ENCODE results near the gene WASL. TPM values are rescaled to one million over a fixed set of nuclear protein-coding genes. Genes with fewer than 3 reads are reported as not detected.
A peak's percentile ranks its signal among the peaks of the same experiment; 100 is the strongest.
"Not testable (repeated sequence)": the region's sequence is repeated elsewhere in the genome, so short reads cannot be mapped to it uniquely, and the experiment has no call there.

Gene WASL
- polyA plus RNA-seq, 3 donors from 2014 or later = 1.1 to 2.4 (median 1.7) TPM

- Mint-ChIP-seq H3K4me3 (no peak overlapping the region), H3K36me3 (no peaks in the 10 kb centered on the region), H3K9me3 (no peaks in the 10 kb centered on the region), H3K27ac (no peak overlapping the region), H3K27me3 (ENCODE audit: low read depth in 3 of 3) (peaks cover 1 to 10% (median 2%) of the 10 kb centered on the region in 3 donors), H3K4me1 (no peaks in the 10 kb centered on the region)
- no peak for DNase-seq
Observed at GRCh38 chr7:123782071-123782798, 33.4 kb upstream of the WASL start.

GRCh38 chr7:123780472-123780871 is 31.7 kb upstream of the WASL start:
- not testable (repeated sequence) for DNase-seq, H3K4me3 Mint-ChIP-seq, H3K36me3 Mint-ChIP-seq, H3K9me3 Mint-ChIP-seq, H3K27ac Mint-ChIP-seq, H3K4me1 Mint-ChIP-seq
- H3K27me3 Mint-ChIP-seq (ENCODE audit: low read depth in 3 of 3) = peaks cover 1 to 15% (median 3%) of the 10 kb centered on the region in 3 donors

DNA sequence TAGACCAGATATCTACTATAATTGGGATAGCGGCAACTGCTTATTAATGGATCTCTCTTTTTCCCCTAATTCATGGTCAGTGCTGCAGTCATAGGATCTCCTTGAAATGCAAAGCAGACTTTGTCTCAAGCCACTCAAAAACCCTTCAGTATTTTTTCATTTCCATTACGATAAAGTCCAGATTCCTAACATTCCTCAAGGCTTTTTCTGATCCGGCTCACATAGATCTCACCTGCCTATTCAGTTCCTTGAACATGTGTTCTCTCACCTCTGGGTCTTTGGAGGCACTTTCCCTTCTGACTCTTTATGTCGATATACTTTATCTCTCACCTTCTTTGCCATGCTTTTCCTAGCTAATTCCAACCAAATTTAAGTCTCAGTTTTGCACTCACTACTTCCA is 25.7 kb upstream of the WASL start:
- Mint-ChIP-seq H3K36me3 (peaks cover 0 to 4% (median 0%) of the 10 kb centered on the region in 3 donors), H3K4me3 (no peak overlapping the region), H3K27me3 (ENCODE audit: low read depth in 3 of 3) (peaks cover 8 to 19% (median 11%) of the 10 kb centered on the region in 3 donors), H3K9me3 (no peaks in the 10 kb centered on the region), H3K4me1 (no peaks in the 10 kb centered on the region), H3K27ac (no peak overlapping the region)
- no peak for DNase-seq

- H3K36me3 Mint-ChIP-seq = peaks cover 0 to 4% (median 0%) of the 10 kb centered on the region in 3 donors
- DNase-seq = no peak
- H3K4me3 Mint-ChIP-seq = no peak overlapping the region
- H3K27me3 Mint-ChIP-seq (ENCODE audit: low read depth in 3 of 3) = peaks cover 8 to 16% (median 11%) of the 10 kb centered on the region in 3 donors
- H3K4me1 Mint-ChIP-seq = no peaks in the 10 kb centered on the region
- no peaks in the 10 kb centered on the region for H3K9me3 Mint-ChIP-seq
- no peak overlapping the region for H3K27ac Mint-ChIP-seq
Observed at GRCh38 chr7:123773481-123773880, 24.7 kb upstream of the WASL start.

DNA sequence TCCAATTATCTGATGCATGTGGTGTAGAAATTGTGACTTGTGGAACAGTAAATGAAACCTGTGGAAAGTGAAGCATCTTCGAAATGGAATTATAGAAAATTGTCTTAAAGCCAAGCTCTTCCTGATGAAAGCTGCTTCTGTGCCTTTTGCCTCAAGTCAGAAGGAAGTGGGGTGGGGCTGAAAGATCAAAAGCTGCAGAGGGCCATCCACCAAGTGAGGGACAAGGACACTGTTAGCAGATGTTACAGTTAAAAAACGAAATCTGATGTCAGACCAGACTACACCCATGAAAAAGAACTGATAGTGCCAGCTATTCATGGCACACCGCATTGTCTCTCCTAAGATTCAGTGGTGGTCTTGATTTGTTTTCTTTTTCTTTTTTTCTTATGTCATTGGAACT is 23.8 kb upstream of the WASL start:
- H3K36me3 Mint-ChIP-seq = peaks cover 0 to 4% (median 0%) of the 10 kb centered on the region in 3 donors
- peaks cover 8 to 11% (median 11%) of the 10 kb centered on the region in 3 donors for H3K27me3 Mint-ChIP-seq (ENCODE audit: low read depth in 3 of 3)
- no peaks in the 10 kb centered on the region for H3K4me1 Mint-ChIP-seq
- H3K9me3 Mint-ChIP-seq = no peaks in the 10 kb centered on the region
- no peak overlapping the region for H3K27ac Mint-ChIP-seq
- H3K4me3 Mint-ChIP-seq = no peak overlapping the region
- no peak for DNase-seq

GRCh38 chr7:123771846-123772245 is 23.0 kb upstream of the WASL start:
- Mint-ChIP-seq H3K27me3 (ENCODE audit: low read depth in 3 of 3) (peaks cover 8 to 11% (median 11%) of the 10 kb centered on the region in 3 donors), H3K4me1 (no peaks in the 10 kb centered on the region), H3K36me3 (peaks cover 0 to 4% (median 0%) of the 10 kb centered on the region in 3 donors), H3K4me3 (no peak overlapping the region), H3K9me3 (no peaks in the 10 kb centered on the region), H3K27ac (no peak overlapping the region)
- no peak for DNase-seq

DNA sequence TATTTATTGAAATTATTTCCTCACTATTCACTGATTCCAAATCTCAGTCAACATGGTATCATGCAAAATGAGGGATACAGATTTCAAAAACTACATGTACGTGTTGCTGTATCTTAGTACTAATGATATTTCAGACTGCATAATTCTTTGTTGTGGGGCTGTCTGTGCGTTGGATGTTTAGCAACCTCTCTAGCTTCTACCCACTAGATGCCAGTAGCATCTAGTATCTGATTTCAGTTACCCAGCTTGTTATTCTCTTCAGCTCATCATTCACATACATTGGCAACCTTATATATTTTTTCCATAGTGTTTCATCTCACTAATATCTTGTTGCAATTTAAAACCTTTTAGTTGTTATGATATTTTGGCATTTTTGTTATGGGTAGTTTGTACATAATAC is 22.5 kb upstream of the WASL start:
- no peaks in the 10 kb centered on the region for H3K4me1 Mint-ChIP-seq
- H3K4me3 Mint-ChIP-seq = no peak overlapping the region
- no peak for DNase-seq
- H3K9me3 Mint-ChIP-seq = no peaks in the 10 kb centered on the region
- H3K27ac Mint-ChIP-seq = no peak overlapping the region
- peaks cover 8 to 10% (median 9%) of the 10 kb centered on the region in 3 donors for H3K27me3 Mint-ChIP-seq (ENCODE audit: low read depth in 3 of 3)
- H3K36me3 Mint-ChIP-seq = peaks cover 0 to 4% (median 0%) of the 10 kb centered on the region in 3 donors

DNA sequence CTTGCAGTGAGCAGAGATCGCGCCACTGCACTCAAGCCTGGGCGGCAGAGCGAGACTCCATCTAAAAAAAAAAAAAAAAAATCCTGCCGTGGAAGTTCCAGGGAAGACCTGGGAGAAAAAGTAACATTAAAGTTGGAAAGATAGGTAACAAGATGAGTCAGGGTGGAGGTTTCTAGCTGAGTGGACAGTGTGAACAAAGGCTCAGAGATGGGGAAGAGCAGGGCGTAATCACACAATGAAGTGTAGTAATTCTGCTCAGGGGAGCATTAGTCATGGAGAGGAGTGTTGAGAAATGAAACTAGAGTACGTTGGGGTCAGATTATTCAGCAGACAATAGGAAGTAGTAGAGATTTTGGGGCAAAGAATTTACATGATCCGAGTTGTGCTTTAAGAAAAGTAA is 21.6 kb upstream of the WASL start:
- Mint-ChIP-seq H3K4me1 (no peaks in the 10 kb centered on the region), H3K36me3 (no peaks in the 10 kb centered on the region), H3K9me3 (no peaks in the 10 kb centered on the region), H3K27me3 (ENCODE audit: low read depth in 3 of 3) (peaks cover 6 to 9% (median 8%) of the 10 kb centered on the region in 3 donors), H3K27ac (peak overlapping the region in 2 of 6 donors; percentile 13 to 55), H3K4me3 (peak overlapping the region in 2 of 5 donors; percentile 12 to 80)
- peak in 1 of 3 donors; percentile 24 for DNase-seq

- no peaks in the 10 kb centered on the region for H3K4me1 Mint-ChIP-seq
- H3K27me3 Mint-ChIP-seq (ENCODE audit: low read depth in 3 of 3) = peaks cover 6 to 9% (median 9%) of the 10 kb centered on the region in 3 donors
- no peak for DNase-seq
- no peaks in the 10 kb centered on the region for H3K9me3 Mint-ChIP-seq
- no peaks in the 10 kb centered on the region for H3K36me3 Mint-ChIP-seq
- no peak overlapping the region for H3K27ac Mint-ChIP-seq
- peak overlapping the region in 1 of 5 donors; percentile 26 for H3K4me3 Mint-ChIP-seq
Observed at GRCh38 chr7:123769371-123769770, 20.6 kb upstream of the WASL start.

GRCh38 chr7:123768493-123768892 is 19.7 kb upstream of the WASL start:
- peaks cover 0 to 4% (median 0%) of the 10 kb centered on the region in 6 donors for H3K9me3 Mint-ChIP-seq
- H3K36me3 Mint-ChIP-seq = no peaks in the 10 kb centered on the region
- no peaks in the 10 kb centered on the region for H3K4me1 Mint-ChIP-seq
- no peak overlapping the region for H3K4me3 Mint-ChIP-seq
- no peak for DNase-seq
- H3K27ac Mint-ChIP-seq = no peak overlapping the region
- H3K27me3 Mint-ChIP-seq (ENCODE audit: low read depth in 3 of 3) = peaks cover 6 to 9% (median 6%) of the 10 kb centered on the region in 3 donors

GRCh38 chr7:123763191-123763661 is 14.4 kb upstream of the WASL start:
- no peak for DNase-seq
- no peak overlapping the region for H3K27ac Mint-ChIP-seq
- H3K27me3 Mint-ChIP-seq (ENCODE audit: low read depth in 3 of 3) = peaks cover 2 to 4% (median 3%) of the 10 kb centered on the region in 3 donors
- no peak overlapping the region for H3K4me3 Mint-ChIP-seq
- H3K36me3 Mint-ChIP-seq = no peaks in the 10 kb centered on the region
- H3K4me1 Mint-ChIP-seq = no peaks in the 10 kb centered on the region
- H3K9me3 Mint-ChIP-seq = peaks cover 0 to 4% (median 0%) of the 10 kb centered on the region in 6 donors

GRCh38 chr7:123761729-123762128 is 12.9 kb upstream of the WASL start:
- peaks cover 2 to 4% (median 3%) of the 10 kb centered on the region in 3 donors for H3K27me3 Mint-ChIP-seq (ENCODE audit: low read depth in 3 of 3)
- H3K4me3 Mint-ChIP-seq = no peak overlapping the region
- no peaks in the 10 kb centered on the region for H3K4me1 Mint-ChIP-seq
- DNase-seq = no peak
- H3K9me3 Mint-ChIP-seq = peaks cover 0 to 4% (median 0%) of the 10 kb centered on the region in 6 donors
- H3K36me3 Mint-ChIP-seq = no peaks in the 10 kb centered on the region
- no peak overlapping the region for H3K27ac Mint-ChIP-seq

DNA sequence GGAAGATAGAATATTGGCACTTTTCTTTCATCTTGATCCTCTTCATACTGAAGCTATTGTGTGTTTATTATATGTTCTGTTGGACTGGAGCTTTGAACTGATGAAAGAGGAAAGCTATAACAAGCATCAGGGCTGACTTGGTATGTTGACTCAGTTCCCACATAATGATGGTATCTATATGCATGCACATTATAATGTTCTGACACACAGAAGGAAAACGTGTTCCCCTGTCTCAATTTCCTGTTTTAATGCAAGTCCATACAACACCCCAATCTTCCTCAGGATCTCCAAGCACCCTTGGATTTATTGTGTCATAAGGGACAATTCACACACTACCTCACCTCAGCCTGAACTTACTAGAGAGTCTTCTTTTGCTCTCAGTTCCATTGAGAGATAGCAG is 8.3 kb upstream of the WASL start:
- H3K9me3 Mint-ChIP-seq = no peaks in the 10 kb centered on the region
- H3K27ac Mint-ChIP-seq = no peak overlapping the region
- H3K4me3 Mint-ChIP-seq = no peak overlapping the region

GRCh38 chr7:123755338-123755737 is 6.5 kb upstream of the WASL start:
- H3K36me3 Mint-ChIP-seq = no peaks in the 10 kb centered on the region
- no peak overlapping the region for H3K27ac Mint-ChIP-seq
- no peak overlapping the region for H3K4me3 Mint-ChIP-seq
- no peaks in the 10 kb centered on the region for H3K9me3 Mint-ChIP-seq
- H3K27me3 Mint-ChIP-seq (ENCODE audit: low read depth in 3 of 3) = peaks cover 0 to 3% (median 0%) of the 10 kb centered on the region in 3 donors
- peaks cover 0 to 5% of the 10 kb centered on the region in 2 donors for H3K4me1 Mint-ChIP-seq
- DNase-seq = no peak

More for the DNA sequence above, 8.3 kb upstream of the WASL start:
- Mint-ChIP-seq H3K36me3 (no peaks in the 10 kb centered on the region), H3K27me3 (ENCODE audit: low read depth in 3 of 3) (peaks cover 0 to 3% (median 0%) of the 10 kb centered on the region in 3 donors), H3K4me1 (no peaks in the 10 kb centered on the region)
- DNase-seq = no peak

Measured in immature natural killer cell (primary cell).